Dermis microvascular lymphatic vessel endothelial cell (primary cell): ENCODE data around the gene TMEFF1. TPM values are rescaled to one million over a fixed set of nuclear protein-coding genes. Genes with fewer than 3 reads are reported as not detected.

Experiments used
- DNase-seq, 2 donors: peaks; one replicate each; pipeline versions ENCODE4 v3.0.0 to v3.0.0-alpha.2; 2010; ENCODE audit warnings: low read depth in 2 of 2
- total RNA-seq: library from RNA; depleted of rRNA; stranded (reverse); fragments of >200 nt; gene quantifications from 2 replicates; pipeline ENCODE4 v1.2.1, GENCODE V29; 2014

TMEFF1 gene
- total RNA-seq, 1 donor from 2014 or later = 7.1 TPM

- no peak for DNase-seq
These were observed 100.8 kb downstream of the TMEFF1 start for GRCh38 chr9:100573655-100574260.

- no peak for DNase-seq
These were observed 102.1 kb downstream of the TMEFF1 start for GRCh38 chr9:100575006-100575405.

- no peak for DNase-seq
These were observed 102.9 kb downstream of the TMEFF1 start for GRCh38 chr9:100575765-100576386.

GRCh38 chr9:100577776-100578448 lies 105.0 kb downstream of the TMEFF1 start, which contains the start of gene CAVIN4:
Gene CAVIN4 (plus strand): TSS chr9:100578079. CDS start chr9:100578144, 65 bp downstream.
- no peak for DNase-seq

- no peak for DNase-seq
These were observed 105.7 kb downstream of the TMEFF1 start for GRCh38 chr9:100578610-100579009.

- no peak for DNase-seq
These were observed 106.7 kb downstream of the TMEFF1 start for GRCh38 chr9:100579665-100580064.

GRCh38 chr9:100580257-100580656 lies 107.3 kb downstream of the TMEFF1 start:
- no peak for DNase-seq

GRCh38 chr9:100581081-100581480 lies 108.1 kb downstream of the TMEFF1 start:
- DNase-seq = no peak

- no peak for DNase-seq
These were observed 108.7 kb downstream of the TMEFF1 start for GRCh38 chr9:100581661-100582060.

GRCh38 chr9:100583014-100583802 lies 110.3 kb downstream of the TMEFF1 start:
- no peak for DNase-seq

- DNase-seq = no peak
These were observed 112.0 kb downstream of the TMEFF1 start for GRCh38 chr9:100584951-100585350.

- DNase-seq = no peak
These were observed 113.1 kb downstream of the TMEFF1 start for GRCh38 chr9:100586093-100586492.

- peak; percentile 51 to 94 for DNase-seq
These were observed 114.4 kb downstream of the TMEFF1 start for GRCh38 chr9:100587375-100587774.

GRCh38 chr9:100589582-100589981 lies 116.6 kb downstream of the TMEFF1 start:
- peak; percentile 48 to 84 for DNase-seq

- peak in 1 of 2 donors; percentile 51 for DNase-seq
These were observed 117.5 kb downstream of the TMEFF1 start for GRCh38 chr9:100590481-100590880.

GRCh38 chr9:100591139-100591538 lies 118.2 kb downstream of the TMEFF1 start:
- no peak for DNase-seq

GRCh38 chr9:100591639-100592412 lies 118.9 kb downstream of the TMEFF1 start:
- no peak for DNase-seq

- peak; percentile 61 to 79 for DNase-seq
These were observed 122.6 kb downstream of the TMEFF1 start for GRCh38 chr9:100595391-100596199.

- no peak for DNase-seq
These were observed 124.3 kb downstream of the TMEFF1 start for GRCh38 chr9:100597236-100597635.

- DNase-seq = peak; percentile 50 to 78
These were observed 125.7 kb downstream of the TMEFF1 start for GRCh38 chr9:100598641-100599145.
